Omental fat pad (tissue), 4 donors: ENCODE results near the gene MET. TPM values are rescaled to one million over a fixed set of nuclear protein-coding genes. Genes with fewer than 3 reads are reported as not detected.

Source experiments
- ATAC-seq: fragments of 150-250 bp; one replicate; pipeline ENCODE4 v1.9.1; 2016; ENCODE audit warnings: mild to moderate bottlenecking, moderate library complexity; ENCODE audit not compliant: low FRiP score
- DNase-seq: peaks from one replicate; pipeline ENCODE4 v3.0.0-alpha.2; 2019; ENCODE audit warnings: low spot score
- total RNA-seq, 4 donors: library from RNA; depleted of rRNA; stranded (reverse); fragments of >200 nt; gene quantifications; one replicate each; pipeline ENCODE4 v1.1.0, GENCODE V29; 2016
- TF ChIP-seq, protein P1 (sequence below), 3 donors: fragments of 450-650 bp; IDR thresholded peaks; one replicate each; pipeline ENCODE4 v1.5.1; 2016 to 2017; ENCODE audit warnings: antibody characterized with exemption in 3 of 3, mild to moderate bottlenecking in 3 of 3, moderate library complexity in 2 of 3

Gene MET
- total RNA-seq, 4 donors from 2014 or later = 24.9 to 92.4 (median 54.4) TPM

DNA sequence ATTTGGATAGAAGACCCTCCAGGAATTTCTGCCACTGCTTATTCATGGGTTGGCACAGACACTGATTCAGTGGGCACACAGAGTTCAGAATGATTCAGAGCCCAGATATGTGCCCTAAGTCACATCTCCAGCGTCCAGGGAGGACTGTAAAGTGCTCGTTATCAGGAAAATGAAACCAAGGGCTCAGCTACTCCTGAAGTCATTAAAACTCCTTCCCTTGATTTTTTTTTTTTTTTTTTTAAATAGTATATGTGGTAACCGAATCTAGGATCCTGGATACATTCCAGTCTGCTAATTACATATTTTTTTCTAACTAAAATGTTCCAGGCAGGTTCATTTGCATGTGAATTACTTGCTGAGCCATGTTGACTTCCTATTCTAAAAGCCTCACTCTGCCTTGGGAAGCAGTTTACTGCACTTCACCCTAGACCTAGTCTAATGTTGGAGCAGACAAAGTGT is 34.7 kb downstream of the MET start:
- DNase-seq (no peak), ATAC-seq (peak; percentile 70)
- TF ChIP-seq, protein P1, sequence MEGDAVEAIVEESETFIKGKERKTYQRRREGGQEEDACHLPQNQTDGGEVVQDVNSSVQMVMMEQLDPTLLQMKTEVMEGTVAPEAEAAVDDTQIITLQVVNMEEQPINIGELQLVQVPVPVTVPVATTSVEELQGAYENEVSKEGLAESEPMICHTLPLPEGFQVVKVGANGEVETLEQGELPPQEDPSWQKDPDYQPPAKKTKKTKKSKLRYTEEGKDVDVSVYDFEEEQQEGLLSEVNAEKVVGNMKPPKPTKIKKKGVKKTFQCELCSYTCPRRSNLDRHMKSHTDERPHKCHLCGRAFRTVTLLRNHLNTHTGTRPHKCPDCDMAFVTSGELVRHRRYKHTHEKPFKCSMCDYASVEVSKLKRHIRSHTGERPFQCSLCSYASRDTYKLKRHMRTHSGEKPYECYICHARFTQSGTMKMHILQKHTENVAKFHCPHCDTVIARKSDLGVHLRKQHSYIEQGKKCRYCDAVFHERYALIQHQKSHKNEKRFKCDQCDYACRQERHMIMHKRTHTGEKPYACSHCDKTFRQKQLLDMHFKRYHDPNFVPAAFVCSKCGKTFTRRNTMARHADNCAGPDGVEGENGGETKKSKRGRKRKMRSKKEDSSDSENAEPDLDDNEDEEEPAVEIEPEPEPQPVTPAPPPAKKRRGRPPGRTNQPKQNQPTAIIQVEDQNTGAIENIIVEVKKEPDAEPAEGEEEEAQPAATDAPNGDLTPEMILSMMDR (IDR thresholded peaks at IDR 0.05) = no peak

DNA sequence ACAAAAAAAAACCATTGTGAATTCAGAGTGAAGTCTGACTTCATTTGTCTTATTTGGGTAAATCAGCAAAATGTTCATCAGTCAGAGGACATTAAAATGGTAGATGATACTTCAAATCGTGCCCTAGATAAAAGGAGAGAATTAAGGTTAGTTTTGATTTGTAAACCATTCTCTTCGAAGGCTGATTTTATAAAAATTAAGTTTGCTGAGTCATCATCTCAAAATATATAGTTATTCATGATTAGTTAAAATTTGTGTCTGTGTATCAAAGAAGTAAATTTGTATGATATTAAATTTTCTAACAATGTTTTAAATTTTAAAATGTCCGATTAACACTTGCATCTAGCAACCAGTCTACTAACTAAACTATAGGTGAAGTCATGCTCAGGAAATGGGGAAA is 35.3 kb downstream of the MET start:
- TF ChIP-seq, protein P1 (IDR thresholded peaks at IDR 0.05) = no peak
- DNase-seq (no peak), ATAC-seq (no peak)

DNA sequence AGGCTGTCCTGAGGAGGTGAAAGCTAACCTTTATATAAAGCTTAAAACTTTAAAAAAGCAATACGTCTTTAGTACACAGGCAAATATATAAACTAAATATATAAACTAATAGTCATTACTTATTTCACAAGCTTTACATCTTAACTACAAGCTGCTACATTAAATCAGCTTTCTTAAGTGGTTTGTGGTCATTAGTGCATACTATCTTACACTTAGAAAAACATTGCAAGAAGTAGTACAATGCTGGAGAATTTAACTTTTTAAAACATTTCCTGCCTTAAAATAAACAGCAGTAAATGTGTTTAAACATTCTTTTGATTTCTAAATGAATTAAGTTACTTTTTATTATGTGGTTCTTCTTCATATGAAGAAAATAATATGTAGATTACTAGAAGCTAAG is 36.3 kb downstream of the MET start:
- no peak for ATAC-seq
- no peak for DNase-seq
- TF ChIP-seq, protein P1 (IDR thresholded peaks at IDR 0.05) = no peak

DNA sequence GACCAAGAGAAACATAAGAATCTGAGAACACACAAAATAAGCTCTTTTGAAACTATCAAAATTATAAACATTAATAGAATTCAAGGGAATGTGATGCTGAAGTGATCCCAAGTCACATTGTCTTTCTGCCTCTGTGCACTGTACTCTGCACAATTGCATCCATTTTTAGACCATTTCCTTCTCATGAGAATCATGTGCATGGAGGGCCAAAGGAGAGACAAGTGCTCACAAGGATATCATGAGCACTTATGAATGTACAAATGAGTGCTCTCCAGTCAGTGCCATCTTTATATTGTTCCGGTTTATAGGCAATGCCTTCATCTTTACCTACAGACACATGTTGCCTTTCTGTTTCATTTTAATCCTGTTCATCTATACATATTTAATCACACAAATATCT is 36.9 kb downstream of the MET start:
- ATAC-seq (no peak), DNase-seq (no peak)
- TF ChIP-seq, protein P1 (IDR thresholded peaks at IDR 0.05) = no peak

DNA sequence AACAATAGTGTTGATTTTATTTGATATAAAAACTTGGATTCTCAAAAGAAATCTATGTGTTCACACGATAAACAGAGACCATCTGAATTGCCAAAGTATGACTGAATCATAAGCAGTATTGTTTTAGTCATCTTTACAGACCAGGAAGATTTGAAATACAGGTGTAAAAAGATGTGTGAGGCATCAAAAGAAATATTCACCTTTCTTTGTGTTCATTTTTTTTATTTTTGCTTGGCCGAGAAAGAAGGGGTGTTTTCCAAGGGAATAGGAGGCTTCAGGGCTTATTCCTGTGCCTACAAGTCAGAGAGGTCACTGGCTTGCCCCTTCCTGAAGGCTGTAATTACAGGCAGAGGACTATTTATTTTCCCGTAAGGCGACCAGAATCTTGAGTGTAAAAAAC is 37.3 kb downstream of the MET start:
- TF ChIP-seq, protein P1 (IDR thresholded peaks at IDR 0.05) = no peak
- no peak for DNase-seq
- no peak for ATAC-seq

DNA sequence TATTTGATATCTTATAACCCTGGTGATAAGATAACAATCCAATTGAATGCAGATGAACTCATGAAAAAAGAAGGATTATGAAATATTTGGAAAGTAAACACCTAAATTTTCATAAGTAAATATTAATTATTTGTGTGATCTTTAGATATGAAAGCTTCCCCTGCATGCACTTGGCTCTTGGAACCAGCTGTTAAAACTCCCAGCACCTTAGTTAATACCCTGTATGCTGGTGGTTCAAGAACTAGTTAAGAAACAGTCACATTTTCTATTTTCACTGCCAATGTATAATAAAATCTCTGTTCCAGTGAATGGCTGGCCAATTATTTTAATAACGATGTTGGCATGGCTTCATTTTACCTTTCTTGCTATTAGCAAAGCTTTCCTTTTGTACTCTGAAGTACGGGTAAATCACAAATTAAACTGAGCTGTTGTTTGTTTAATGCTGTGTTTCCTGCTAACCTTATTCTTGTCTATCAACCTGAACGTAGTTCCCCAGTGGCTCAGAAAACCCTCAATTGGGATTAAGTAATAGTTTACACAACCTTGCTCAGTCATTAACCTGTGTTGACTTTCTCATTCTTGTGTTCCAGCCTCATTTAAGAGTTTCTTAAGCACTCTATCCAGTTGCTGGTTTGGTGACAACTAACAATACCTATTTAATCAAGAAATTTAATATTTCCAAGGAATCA is 38.9 kb downstream of the MET start:
- TF ChIP-seq, protein P1 (IDR thresholded peaks at IDR 0.05) = no peak
- ATAC-seq = no peak

DNA sequence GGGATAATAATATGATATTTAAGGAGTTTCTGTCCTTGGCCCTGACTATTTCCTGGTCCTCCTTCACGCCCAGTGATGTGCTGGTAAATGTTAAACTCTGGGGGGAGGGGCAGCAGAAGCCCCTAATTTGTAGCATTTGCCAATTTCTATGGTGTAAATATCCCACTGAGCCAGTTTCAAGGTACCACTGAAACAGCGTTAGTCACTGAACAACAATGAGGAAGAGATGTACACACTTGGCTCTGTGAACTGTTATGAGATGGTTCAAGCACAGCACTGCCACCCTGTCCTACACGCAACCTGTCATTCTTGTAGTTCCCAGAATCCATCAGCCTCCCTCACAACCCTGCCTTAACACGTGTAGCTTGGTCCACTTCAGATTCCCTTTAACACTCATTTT is 39.8 kb downstream of the MET start:
- DNase-seq (no peak), ATAC-seq (no peak)
- TF ChIP-seq, protein P1 (IDR thresholded peaks at IDR 0.05) = no peak

More for the DNA sequence above, 38.9 kb downstream of the MET start:
- no peak for DNase-seq
